A549 treated with Mapracorat at 1 μM for 4 hours (cell line): ENCODE results near the gene PTH2R. TPM values are rescaled to one million over a fixed set of nuclear protein-coding genes. Genes with fewer than 3 reads are reported as not detected.

Experiments used
- total RNA-seq: library from RNA; stranded (reverse); fragments of 200-300 nt; extraction: Qiagen RNA extraction; gene quantifications from 5 replicates; pipeline ENCODE4 v1.2.3, GENCODE V29; 2022

PTH2R gene, protein sequence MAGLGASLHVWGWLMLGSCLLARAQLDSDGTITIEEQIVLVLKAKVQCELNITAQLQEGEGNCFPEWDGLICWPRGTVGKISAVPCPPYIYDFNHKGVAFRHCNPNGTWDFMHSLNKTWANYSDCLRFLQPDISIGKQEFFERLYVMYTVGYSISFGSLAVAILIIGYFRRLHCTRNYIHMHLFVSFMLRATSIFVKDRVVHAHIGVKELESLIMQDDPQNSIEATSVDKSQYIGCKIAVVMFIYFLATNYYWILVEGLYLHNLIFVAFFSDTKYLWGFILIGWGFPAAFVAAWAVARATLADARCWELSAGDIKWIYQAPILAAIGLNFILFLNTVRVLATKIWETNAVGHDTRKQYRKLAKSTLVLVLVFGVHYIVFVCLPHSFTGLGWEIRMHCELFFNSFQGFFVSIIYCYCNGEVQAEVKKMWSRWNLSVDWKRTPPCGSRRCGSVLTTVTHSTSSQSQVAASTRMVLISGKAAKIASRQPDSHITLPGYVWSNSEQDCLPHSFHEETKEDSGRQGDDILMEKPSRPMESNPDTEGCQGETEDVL
- not detected in 5 replicates for total RNA-seq

GRCh38 chr2:208406474-208407451 is at the start of gene PTH2R:
Gene PTH2R (plus strand): TSS chr2:208406792. CDS start chr2:208407044, 252 bp downstream.

Other genes starting within 250 kb of the PTH2R start
- not detected in 5 replicates for gene CRYGA, start 243.2 kb upstream of the PTH2R start, total RNA-seq
- gene C2orf80, start 216.8 kb upstream of the PTH2R start, total RNA-seq = not detected in 5 replicates
- gene IDH1, start 151.7 kb upstream of the PTH2R start, total RNA-seq = 77.3 to 83.2 TPM (median 82.3 TPM) in 5 replicates
- gene PIKFYVE, start 140.5 kb upstream of the PTH2R start, total RNA-seq = 4.7 to 7.6 TPM (median 6.9 TPM) in 5 replicates